A549 (cell line): ENCODE data around the gene SUPV3L1.

ENCODE experiments used
- EP300 ChIP-seq, 2 experiments: fragments of >200 bp; sonication (Bioruptor Twin); formaldehyde crosslinking; IDR thresholded peaks; 2 replicates in 1 of 2; 3 replicates in 1 of 2; pipeline ENCODE4 v1.6.1; 2016 to 2017
- KDM1A ChIP-seq: fragments of 200-600 bp; sonication (generic); IDR thresholded peaks from 2 replicates; pipeline ENCODE4 v1.6.1; 2016; ENCODE audit warnings: low read depth, mild to moderate bottlenecking
- POLR2A ChIP-seq: IDR thresholded peaks from 2 replicates; pipeline ENCODE4 v1.6.1; 2012; ENCODE audit warnings: mild to moderate bottlenecking, low read length
- RCOR1 ChIP-seq: fragments of 150-350 bp; IDR thresholded peaks from 2 replicates; pipeline ENCODE4 v1.6.1; 2014; ENCODE audit warnings: antibody characterized with exemption, low read length, low read depth
- RFX5 ChIP-seq: fragments of 450-650 bp; IDR thresholded peaks from 2 replicates; pipeline ENCODE4 v1.7.1; 2014; ENCODE audit warnings: antibody characterized with exemption, mild to moderate bottlenecking, moderate library complexity
- RNF2 ChIP-seq: fragments of 200-600 bp; sonication (generic); IDR thresholded peaks from 2 replicates; pipeline ENCODE4 v1.6.1; 2016; ENCODE audit warnings: low read depth, mild to moderate bottlenecking, antibody characterized with exemption, moderate library complexity, borderline replicate concordance
- TF ChIP-seq, protein P1 (sequence below): fragments of >200 bp; sonication (Bioruptor Twin); formaldehyde crosslinking; IDR thresholded peaks from 3 replicates; pipeline ENCODE4 v1.5.1; 2016

- TF ChIP-seq RNF2: no peak
- TF ChIP-seq, protein P1, sequence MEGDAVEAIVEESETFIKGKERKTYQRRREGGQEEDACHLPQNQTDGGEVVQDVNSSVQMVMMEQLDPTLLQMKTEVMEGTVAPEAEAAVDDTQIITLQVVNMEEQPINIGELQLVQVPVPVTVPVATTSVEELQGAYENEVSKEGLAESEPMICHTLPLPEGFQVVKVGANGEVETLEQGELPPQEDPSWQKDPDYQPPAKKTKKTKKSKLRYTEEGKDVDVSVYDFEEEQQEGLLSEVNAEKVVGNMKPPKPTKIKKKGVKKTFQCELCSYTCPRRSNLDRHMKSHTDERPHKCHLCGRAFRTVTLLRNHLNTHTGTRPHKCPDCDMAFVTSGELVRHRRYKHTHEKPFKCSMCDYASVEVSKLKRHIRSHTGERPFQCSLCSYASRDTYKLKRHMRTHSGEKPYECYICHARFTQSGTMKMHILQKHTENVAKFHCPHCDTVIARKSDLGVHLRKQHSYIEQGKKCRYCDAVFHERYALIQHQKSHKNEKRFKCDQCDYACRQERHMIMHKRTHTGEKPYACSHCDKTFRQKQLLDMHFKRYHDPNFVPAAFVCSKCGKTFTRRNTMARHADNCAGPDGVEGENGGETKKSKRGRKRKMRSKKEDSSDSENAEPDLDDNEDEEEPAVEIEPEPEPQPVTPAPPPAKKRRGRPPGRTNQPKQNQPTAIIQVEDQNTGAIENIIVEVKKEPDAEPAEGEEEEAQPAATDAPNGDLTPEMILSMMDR: no peak
- TF ChIP-seq EP300 (IDR thresholded peaks at IDR 0.05): no peak
- TF ChIP-seq POLR2A: no peak
- TF ChIP-seq RCOR1: no peak
- no peak for TF ChIP-seq KDM1A
- TF ChIP-seq RFX5: no peak
Measured at GRCh38 chr10:69234447-69234846, 54.4 kb downstream of the SUPV3L1 start.
